OCI-LY3 (cell line): ENCODE data around the gene ARHGAP24.

Experiments
- EZH2phosphoT487 ChIP-seq: fragments of 200-600 bp; shearing (Covaris generic); IDR thresholded peaks from 2 replicates; pipeline ENCODE4 v1.6.1; 2018; ENCODE audit warnings: antibody characterized with exemption, mixed run types, low read depth
- TF ChIP-seq, protein P1 (sequence below): fragments of 200-600, 300-600 bp; sonication (generic); IDR thresholded peaks from 2 replicates; pipeline ENCODE4 v1.5.1; 2014; ENCODE audit warnings: antibody characterized with exemption, low read length, low read depth

DNA sequence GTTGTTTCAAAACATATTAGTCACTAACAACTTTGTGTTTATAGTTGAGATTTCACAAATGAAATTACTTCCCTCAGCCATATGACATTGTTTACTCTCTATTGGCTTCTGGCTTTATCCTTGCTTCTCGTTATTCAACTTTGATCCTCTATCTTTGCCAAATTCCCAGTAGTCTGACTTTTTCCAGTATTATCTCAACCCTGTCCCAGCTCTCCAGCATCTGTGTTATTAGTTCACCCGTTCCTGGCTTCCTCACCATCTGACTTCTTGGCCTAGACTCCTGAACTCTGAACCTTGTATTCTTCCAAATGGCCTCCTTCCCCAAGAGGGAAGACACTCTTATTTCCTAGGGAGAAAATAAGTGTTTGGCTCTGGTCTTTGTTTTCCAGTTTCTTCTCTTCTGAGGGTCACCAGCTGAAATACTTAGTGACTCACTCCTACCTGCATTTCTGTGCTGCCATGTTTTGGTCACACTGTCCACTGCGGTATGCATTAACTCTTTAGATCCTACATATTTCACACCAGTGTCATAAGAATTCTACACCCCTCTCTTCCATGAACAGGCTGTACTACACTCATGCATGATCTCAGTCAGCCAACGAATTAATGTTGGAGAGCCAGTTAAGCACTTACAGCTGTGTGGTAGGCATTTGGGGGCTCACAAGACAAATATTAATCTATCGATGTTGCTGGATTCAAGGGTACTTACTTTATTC is 17.0 kb upstream of the ARHGAP24 start:
- TF ChIP-seq, protein P1, sequence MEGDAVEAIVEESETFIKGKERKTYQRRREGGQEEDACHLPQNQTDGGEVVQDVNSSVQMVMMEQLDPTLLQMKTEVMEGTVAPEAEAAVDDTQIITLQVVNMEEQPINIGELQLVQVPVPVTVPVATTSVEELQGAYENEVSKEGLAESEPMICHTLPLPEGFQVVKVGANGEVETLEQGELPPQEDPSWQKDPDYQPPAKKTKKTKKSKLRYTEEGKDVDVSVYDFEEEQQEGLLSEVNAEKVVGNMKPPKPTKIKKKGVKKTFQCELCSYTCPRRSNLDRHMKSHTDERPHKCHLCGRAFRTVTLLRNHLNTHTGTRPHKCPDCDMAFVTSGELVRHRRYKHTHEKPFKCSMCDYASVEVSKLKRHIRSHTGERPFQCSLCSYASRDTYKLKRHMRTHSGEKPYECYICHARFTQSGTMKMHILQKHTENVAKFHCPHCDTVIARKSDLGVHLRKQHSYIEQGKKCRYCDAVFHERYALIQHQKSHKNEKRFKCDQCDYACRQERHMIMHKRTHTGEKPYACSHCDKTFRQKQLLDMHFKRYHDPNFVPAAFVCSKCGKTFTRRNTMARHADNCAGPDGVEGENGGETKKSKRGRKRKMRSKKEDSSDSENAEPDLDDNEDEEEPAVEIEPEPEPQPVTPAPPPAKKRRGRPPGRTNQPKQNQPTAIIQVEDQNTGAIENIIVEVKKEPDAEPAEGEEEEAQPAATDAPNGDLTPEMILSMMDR: no peak
- TF ChIP-seq EZH2phosphoT487: no peak
